Fibroblast of villous mesenchyme (primary cell): ENCODE data around the gene KMT2A. TPM values are rescaled to one million over a fixed set of nuclear protein-coding genes. Genes with fewer than 3 reads are reported as not detected.

Experiments used
- DNase-seq: peaks from one replicate; pipeline ENCODE4 v3.0.0-alpha.2; 2010; ENCODE audit warnings: low read depth
- H3K4me3 ChIP-seq: 2 replicates; pipeline ENCODE4 v1.5.1; 2011; ENCODE audit warnings: low read depth, mild to moderate bottlenecking, low read length
- CTCF ChIP-seq: IDR thresholded peaks from 2 replicates; pipeline ENCODE4 v1.5.1; 2012; ENCODE audit warnings: low read depth, mild to moderate bottlenecking, low read length; ENCODE audit not compliant: insufficient read depth
- total RNA-seq: library from RNA; depleted of rRNA; stranded (reverse); fragments of >200 nt; gene quantifications from 2 replicates; pipeline ENCODE4 v1.2.3, GENCODE V29; 2012

The KMT2A gene
- total RNA-seq, 1 donor = 47.1 TPM

GRCh38 chr11:118442301-118442700 is 6.0 kb downstream of the KMT2A start:
- TF ChIP-seq CTCF = no peak
- no peak for DNase-seq
- H3K4me3 ChIP-seq = no peak overlapping the region

- H3K4me3 ChIP-seq = no peak overlapping the region
- no peak for DNase-seq
These were observed 6.8 kb downstream of the KMT2A start for GRCh38 chr11:118442908-118443589.

GRCh38 chr11:118443590-118444218 is 7.4 kb downstream of the KMT2A start:
- no peak for TF ChIP-seq CTCF
- no peak for DNase-seq
- H3K4me3 ChIP-seq = no peak overlapping the region

More at GRCh38 chr11:118442908-118443589, 6.8 kb downstream of the KMT2A start:
- TF ChIP-seq CTCF = no peak

GRCh38 chr11:118447423-118447822 is 11.1 kb downstream of the KMT2A start:
- H3K4me3 ChIP-seq = no peak overlapping the region
- no peak for TF ChIP-seq CTCF
- no peak for DNase-seq

GRCh38 chr11:118448294-118448693 is 12.0 kb downstream of the KMT2A start:
- no peak overlapping the region for H3K4me3 ChIP-seq
- TF ChIP-seq CTCF = no peak
- peak; percentile 29 for DNase-seq

GRCh38 chr11:118449316-118449918 is 13.1 kb downstream of the KMT2A start:
- no peak overlapping the region for H3K4me3 ChIP-seq
- no peak for DNase-seq
- TF ChIP-seq CTCF = no peak
